HG02678 (cell line): ENCODE measurements around the gene SENP7.

Source experiments
- ATAC-seq: cut with Tn5 transposase; IDR thresholded peaks from one replicate; pipeline ENCODE4 v1.9.1; 2021; ENCODE audit warnings: mild to moderate bottlenecking, moderate library complexity; ENCODE audit not compliant: unreplicated experiment

The SENP7 gene

DNA sequence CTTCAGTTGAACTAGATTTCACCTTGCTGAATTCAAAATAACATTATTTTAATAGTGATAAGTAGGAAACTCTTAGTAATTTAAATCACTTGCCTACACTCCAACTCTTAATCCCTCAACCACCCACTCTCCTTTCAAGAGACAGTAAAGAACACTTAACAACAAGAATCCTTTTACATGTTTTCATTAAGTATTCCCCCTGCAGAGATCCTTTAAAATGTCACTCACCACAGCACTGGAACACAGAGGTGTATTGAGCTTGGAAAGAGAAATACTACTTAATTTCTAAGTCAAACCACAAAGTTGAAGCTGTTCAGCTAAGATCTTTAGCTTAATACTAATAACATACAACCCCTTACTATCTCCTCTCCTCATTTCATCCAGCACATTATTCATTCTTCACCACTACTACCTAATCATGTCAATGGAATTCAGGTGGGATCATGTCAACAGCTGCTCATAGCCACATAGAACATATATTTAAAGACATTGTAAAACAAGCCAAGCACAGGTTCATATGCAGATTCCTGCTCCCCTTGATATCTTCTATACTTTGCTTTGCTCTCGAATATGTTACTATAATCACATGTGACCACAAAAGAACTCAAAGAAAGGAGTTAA is 233.1 kb downstream of the SENP7 start:
- no peak for ATAC-seq

DNA sequence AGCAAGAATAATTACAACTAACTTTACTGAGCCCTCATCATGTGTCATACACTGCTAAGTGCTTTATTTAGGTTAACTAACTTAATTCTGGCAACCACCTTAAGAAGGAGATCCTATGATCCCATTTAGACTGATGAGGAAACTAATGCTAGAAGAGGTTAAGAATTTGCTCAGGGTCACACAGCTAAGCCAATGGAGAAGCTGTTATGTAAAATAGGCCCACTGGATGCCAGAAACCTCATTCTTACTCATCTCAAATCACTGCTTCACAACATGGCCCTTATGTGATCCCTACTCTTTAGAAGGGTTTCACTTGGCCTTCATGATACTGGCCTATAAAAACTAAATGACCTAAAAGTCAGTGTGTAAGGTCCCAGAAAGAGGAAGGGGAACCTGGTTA is 233.8 kb downstream of the SENP7 start:
- ATAC-seq, result no peak

DNA sequence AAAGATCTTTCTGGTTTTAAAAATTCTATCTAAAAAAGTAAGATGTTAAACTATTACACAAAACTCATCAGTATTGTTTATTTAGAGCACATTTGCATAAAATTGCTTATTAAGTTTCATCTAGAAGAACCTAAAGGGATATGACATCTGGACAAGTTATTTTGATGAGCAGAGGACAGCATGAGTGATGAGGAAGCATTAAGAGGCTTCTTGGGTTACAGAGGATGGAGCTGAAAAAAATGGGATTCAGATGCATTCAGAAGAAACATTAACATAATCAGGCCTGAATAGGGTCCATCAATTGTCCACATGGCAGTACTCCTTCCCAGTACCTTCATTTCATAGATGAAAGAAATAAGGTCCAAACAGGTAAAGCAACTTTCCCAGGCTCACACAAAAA is 234.3 kb downstream of the SENP7 start:
- ATAC-seq, result no peak
